NCI-H2081 treated with DMSO at 0.1 percent for 48 hours (cell line): ENCODE measurements around the gene MAT2B.

Experiments
- DNase-seq: peaks from one replicate; lab custom pipeline; 2025; lab: John Stamatoyannopoulos, UW

The MAT2B gene

DNA sequence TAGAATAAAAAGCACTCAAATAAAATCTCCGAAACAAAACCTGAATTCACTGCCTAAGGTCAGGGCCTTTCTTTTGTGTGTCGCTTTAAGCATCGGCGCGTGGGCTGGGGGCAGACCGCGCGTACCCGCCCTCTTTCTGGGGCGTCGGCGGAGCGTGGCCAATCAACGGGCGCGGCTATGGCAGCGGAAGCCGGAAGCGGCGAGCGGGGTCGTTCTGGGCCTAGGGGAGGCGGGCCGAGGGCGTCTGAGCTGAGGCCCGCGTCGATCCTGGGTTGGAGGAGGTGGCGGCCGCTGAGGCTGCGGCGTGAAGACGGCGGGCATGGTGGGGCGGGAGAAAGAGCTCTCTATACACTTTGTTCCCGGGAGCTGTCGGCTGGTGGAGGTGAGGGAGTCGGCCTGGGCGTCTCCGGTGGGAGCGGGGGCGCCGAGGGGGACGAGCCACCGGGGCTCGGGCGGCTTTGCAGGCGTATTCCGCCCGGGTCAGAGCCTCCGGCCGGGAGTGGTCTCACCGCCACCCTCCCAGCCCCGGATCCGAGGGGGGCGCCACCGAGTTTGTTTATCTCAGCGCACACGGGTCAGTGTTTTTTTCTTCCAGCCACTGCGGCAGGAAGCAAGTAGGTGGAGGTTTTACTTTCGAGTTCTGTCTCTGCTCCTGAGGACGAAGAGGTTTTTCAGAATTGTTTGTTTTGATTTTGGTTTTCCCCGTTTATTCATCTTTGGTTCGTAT lies at the start of gene MAT2B:
TSS of gene MAT2B (plus strand) at position 252 of the 727 bp plus-strand sequence. CDS start at position 320, 68 bp downstream.
- DNase-seq, result peak; percentile 40

DNA sequence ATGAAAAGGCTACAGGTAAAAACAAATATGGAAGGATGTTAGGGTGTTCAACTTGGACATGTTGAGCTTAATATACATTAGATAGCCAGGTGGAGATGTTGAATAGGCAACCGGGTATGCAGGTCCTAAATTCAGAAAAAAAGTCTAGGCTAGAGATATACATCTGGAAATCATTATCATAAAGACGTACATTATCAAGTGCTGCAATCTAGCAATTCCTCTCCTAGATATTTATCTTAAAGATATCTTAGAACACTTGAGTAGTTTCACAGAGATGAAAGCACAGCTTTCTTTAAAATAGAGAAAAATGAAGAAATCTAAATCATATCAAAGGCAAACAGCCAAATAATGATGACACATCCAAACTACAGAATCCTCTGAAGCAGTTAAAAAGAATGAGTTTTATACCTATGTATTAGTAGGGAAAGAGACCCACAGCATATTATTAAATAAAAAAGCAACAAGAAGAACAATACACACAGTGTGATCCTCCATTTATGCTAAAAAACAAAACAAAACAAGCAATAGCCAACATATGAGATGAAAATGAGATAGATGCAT lies 49.3 kb upstream of the MAT2B start:
- DNase-seq, result no peak

DNA sequence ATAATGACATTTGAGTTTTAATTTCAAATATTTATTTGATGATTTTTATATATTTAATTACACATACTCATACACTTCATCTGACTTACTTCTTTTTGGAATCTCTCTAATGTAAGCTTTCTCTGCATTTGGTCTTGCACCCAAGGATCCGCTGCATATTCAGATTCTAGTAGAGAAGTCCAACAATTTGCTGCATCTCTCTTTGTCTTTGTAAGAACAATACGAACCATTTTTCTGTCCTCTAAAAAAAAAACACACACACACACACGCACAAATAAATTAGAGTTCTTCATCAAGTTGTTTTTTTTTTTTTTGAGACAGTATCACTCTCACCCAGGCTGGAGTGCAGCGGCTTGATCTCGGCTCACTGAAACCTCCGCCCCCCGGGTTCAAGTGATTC lies 48.6 kb upstream of the MAT2B start:
- DNase-seq, result no peak

DNA sequence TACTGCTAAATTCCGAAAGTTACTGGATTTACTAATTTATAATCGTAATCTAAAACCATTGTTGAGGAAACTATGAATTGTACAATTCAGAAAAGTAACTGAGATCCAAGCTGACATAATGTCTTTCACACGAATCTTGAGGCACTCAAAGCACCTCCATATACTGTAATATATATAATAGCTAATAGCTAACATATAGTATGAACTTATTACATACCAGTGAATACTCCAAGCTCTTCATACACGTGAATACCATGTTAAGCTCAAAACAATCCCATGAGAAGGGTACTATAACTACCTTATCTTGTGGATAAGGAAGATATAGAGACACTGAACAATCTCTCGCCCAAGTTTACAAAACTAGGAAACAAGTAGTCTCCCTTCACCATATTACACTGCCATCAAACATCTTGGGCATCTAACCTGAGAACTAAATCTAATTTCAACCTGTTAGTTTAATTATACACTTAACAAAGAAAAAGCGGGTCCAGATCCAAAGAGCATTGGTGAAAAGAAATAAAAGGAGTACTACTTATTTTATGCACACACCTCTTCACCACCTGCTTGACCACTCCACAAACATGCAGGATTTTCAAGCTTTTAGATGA lies 46.5 kb upstream of the MAT2B start:
- no peak for DNase-seq

DNA sequence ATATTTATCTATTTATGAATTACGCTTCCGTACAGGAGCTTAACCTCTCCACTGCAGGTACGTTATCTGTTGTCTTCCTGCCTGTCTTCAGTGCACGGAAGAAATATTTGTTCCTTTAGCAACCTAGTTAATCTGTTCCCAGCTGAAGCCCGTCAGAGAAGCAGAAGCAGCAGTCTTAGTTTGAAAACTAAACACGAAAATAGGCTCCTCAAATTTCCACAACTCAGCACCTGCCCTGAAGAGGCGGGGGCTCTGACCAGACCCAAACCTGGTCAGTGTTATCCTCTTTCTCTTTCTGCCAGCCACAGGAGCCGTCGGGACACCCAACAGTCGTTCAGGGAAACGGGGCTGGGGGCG lies 46.0 kb upstream of the MAT2B start:
- DNase-seq, result no peak

DNA sequence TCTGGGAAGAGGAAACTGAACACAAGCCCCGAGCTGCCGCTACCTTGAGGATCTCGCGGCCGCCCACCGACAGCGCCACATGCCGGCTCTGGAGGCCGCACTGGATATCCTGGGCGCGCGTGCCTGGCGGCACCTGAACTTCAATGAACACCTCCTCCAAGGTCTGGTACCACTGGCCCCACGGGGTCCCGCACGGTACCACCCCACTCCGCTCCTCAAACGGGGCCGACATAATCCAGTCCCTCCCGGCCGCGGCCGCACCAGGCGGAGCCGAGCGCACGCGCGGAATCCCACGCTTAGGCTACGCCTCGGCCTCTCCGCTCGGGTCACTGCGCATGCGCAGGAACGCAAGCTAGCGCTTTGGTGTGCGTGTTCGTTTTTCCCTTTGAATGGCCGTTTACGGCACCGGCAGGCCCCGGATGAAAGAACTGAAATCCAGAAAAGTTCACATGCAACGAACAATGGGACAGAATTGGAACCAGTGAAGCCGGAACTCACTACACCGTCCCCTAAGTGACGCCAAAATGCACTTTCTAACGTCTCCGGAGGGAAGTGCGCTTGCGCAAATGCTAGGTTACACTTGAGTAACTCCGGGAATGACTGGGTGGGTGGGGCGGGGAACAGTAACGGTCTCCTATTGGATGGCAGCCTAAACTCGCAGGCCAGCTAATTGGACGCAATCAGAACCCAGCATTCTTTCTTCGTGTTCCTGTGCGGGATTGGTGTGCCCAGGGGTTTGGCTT lies 45.4 kb upstream of the MAT2B start, which contains the start of gene NUDCD2:
TSS of gene NUDCD2 (minus strand) at position 284 of the 743 bp plus-strand sequence. CDS start at position 232, 52 bp downstream.
- peak; percentile 98 for DNase-seq

DNA sequence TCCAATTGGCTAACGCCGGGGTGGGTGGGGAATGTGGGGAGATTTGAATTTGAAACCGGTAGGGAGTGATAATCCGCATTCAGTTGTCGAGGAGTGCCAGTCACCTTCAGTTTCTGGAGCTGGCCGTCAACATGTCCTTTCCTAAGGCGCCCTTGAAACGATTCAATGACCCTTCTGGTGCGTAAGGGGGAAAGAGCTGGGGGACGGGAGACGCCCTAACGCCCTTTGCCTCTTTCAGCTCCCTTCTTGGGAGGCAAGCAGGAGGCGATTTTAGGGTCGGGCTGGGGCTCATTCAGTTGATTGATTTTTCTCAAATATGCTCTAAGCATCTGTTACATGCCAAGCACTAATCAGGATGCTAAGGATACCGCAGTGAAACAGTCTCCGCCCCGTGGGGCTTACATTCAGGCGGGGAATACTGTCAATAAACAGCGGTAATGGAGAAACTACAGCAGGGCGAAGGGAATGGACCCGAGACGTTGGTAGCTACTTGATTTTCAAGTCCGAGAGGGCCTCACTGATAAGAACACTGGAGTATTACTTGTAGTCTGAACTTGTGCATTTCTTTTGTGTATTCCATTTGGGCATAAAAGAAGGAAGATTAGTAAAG lies 44.8 kb upstream of the MAT2B start, which contains the start of gene HMMR:
TSS of gene HMMR (plus strand) at position 71 of the 610 bp plus-strand sequence. CDS start at position 132, 61 bp downstream.
- no peak for DNase-seq

DNA sequence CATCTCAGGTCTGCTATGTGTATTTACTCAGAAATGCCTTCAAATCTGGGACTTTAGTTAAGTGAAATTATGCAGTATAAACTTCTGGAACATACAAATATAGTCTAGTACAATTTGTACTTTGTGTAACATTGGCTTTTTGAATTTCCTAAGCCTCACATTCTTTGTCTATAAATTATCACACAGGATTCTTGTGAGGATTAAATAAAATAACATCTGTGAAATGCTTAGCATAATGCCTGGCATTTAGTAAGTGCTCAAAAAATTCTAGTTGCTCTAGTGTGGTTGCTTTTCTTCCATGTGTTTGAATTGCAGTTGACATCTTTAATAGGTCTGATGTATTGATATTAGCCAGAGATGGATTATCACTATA lies 42.4 kb upstream of the MAT2B start:
- DNase-seq, result no peak

DNA sequence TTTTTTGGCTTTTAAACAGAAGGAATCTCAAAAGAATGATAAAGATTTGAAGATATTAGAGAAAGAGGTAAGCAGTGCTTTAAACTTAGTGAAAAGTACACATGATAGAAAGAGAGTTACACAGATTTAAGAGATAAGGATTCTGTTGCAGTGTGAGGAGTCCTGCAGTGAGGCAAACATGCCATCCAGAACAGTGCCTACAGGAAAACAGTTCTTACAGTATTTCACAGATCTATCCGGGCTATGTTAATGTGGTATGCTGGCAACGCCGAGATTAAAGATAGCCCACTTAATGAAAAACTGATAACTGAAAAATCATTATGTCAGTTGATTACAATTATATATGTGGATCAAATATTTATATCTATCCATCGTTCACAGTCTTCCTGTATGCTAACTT lies 37.7 kb upstream of the MAT2B start:
- DNase-seq, result no peak

DNA sequence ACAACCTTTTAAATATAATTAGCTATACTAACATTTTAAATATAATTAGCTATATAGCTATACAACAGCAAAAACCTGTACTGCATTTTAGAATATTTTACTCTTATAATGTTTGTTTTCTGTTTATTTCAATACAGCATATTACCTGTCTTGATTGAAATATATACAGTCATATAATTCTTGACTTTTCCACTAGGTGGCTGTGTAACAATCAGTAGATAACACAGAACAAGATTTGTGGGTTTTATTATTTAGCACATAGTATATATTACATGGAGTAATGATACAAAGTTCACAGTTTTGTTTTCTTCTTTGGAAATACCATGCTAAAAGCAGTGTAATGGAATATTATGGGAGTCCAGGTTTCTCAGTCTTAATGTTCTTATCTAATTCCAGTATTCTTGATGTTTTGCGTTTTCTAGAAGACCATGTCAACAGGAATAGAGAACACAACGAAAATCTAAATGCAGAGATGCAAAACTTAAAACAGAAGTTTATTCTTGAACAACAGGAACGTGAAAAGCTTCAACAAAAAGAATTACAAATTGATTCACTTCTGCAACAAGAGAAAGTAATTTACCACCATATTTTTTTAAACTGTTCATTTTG lies 31.7 kb upstream of the MAT2B start:
- DNase-seq, result no peak

DNA sequence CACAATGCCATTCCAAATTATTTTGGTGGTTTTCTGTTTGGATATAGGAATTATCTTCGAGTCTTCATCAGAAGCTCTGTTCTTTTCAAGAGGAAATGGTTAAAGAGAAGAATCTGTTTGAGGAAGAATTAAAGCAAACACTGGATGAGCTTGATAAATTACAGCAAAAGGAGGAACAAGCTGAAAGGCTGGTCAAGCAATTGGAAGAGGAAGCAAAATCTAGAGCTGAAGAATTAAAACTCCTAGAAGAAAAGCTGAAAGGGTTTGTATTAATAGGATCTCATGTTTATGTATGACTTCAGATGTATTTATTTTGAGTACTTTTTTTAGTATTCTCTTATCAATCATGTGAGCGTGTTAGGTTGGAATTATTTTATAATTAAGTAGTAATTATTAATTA lies 30.0 kb upstream of the MAT2B start:
- no peak for DNase-seq

DNA sequence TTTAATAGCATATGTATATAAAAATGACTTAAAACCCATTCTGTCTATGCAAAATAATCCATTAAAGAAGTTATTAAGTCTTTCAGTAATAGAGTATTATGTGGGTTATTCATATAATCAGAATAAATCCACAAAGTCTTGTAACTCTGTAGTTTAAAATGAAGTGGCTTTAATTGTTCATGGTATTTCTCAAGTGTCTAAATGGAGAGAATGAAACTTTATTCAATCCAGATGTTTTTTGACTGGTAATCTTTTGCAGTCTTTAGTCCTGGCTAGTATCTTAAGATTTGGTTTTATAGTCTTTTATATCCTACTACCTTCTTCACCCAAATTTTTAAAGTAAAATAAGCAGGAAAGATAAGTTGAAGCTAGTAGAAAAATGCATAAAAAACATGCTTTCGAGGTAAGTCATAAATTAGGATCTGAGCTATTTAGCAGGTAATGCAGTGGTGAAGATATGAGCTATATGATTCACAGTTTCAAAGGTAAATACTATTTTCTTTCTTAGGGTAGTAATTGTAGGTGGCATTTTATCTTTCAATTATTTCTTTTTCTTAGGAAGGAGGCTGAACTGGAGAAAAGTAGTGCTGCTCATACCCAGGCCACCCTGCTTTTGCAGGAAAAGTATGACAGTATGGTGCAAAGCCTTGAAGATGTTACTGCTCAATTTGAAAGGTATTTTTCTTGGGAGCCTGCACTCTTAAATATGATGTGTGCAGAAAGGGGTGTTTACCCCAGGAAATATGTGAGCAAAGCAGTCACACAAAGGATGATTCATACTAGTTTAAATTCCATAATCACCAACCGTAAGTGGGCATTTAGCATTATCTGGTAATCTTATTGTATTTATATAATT lies 27.1 kb upstream of the MAT2B start:
- DNase-seq, result no peak

DNA sequence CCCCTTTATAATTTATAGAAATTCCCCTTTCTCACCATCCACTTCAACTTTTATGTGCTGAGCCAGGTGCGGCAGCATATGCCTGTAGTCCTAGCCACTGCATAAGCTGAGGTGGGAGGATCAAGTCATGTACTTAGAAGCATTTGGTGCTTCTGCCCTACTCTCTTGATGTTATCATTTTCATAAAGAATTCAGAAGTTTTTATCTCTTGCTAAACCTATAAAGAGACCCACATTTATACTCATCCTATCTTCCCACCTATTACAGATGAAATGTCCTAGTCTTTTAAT lies 26.5 kb upstream of the MAT2B start:
- no peak for DNase-seq

DNA sequence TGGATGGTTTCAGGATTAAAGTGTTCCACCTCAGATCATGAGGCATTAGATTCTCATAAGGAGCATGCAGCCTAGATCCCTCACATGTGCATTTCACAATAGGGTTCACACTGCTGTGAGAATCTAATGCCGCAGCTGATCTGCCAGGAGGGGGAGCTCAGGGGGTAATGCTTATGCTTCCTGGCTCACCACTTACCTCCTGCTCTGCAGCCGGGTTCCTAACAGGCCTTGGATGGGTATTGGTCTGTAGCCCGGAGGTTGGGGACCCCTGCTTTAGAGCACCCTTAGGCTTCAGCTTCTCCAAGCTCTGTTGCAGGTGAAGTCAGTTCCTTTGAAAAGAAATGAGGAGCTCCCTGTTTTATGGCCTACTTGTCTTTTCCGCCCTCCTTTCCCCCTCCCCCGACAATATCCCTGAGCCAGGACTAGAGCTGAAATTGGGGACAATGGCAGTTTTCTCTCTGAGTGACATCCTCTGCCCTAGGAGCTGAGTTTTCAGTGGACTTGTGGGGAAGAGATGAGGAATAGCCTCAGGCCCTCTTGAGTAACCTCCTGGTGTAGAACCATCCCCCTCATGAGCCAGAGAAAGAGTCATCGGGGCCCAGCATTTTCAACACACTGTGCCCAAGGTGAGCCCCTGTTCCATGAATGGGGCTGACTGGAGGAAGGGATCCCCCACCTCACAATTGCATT lies 16.2 kb upstream of the MAT2B start:
- no peak for DNase-seq

DNA sequence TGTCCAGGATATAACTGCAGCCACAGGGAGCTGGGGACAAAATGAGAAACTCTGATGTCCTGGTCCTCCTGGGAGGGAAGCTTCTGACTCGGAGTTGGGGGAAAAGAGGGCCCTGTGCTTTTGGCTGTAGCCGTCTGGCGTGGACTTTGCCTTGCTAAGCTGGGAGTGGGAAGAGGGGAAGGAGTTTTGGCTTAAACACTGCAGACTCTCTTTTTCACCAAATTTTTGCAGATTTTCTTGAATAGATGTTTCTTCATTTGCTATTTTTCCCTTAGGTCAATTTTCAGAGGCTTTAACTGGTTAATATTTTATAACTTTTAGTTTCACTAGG lies 15.7 kb upstream of the MAT2B start:
- no peak for DNase-seq

DNA sequence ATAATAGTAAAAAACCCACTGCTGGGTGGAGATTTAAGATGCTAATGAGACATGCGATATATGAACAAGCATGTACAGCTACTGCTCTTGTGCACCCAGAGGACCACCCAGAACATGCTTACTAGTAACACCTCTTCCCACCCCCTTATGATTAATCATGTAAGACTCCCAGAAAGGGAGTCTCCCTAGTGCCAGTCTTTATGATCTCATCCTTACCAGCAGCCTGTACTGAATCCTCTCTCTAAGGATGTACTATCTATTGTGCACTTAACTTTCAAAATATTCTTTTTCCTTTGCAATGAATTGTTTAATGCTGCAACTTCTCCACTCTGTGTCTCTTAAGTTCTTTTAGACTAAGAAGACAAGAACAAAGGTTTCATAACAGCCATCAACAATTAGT lies 9.1 kb upstream of the MAT2B start:
- no peak for DNase-seq

DNA sequence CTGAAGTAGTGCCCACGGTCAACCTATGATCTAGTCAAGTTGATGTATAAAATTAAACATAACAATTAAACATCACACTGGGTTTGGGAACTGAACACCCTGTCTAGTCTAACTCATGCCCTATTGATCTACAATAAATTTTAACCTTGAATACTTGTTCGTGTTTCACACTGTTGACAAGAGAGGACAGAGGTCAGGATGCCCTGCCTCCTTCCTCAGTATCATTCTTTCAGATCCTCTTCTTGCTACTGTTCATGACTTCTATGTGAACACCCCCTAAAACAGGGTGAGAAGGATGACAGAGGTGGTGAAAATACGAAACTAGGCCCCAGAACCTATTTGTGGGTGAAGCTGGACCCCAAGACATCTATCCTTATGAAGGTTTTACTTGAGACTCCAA lies 8.1 kb upstream of the MAT2B start:
- no peak for DNase-seq

DNA sequence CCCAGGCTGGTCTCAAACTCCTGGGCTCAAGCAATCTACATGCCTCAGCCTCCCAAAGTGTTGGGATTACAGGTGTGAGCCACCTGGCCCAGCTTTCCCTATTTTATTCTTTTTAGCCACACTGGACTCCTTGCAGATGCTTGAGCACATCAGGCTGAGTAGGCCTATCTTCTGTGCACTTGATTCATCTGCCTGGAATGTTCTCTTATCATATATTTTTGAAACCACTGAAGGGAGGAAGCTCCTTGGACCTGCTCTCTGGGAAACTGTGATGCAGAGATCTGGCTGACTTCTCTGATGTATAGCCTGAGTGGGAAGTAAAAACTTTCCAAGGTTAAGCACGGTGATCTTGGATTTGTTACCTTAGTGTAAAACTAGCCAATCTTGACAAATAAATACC lies 6.5 kb upstream of the MAT2B start:
- no peak for DNase-seq

DNA sequence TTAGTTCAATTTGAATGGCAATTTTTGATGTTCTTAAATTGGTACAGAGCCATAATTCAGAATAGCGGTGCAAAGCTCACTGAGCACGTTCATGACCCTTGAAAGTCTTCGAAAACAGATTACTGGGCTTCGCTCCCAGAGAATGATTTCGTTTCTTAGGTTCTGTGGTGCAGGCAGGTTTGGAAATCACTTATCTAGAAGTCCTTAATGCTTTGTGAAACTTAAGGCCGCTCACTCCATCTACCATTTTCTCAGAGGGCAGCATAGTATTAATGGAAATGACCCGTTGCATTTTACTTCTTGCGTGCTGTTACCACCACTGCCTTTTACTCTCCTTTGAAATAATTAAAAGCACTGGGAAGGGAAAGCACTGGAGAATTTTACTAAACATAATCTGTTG lies 2.9 kb upstream of the MAT2B start:
- DNase-seq, result no peak
